HCT116 (cell line): ENCODE measurements around the gene PDE4D. TPM values are rescaled to one million over a fixed set of nuclear protein-coding genes. Genes with fewer than 3 reads are reported as not detected.

Experiments used
- ATAC-seq: fragments of 200-7000 bp; cut with Tn5 transposase; 2 replicates; pipeline ENCODE4 v1.9.1; 2020; ENCODE audit warnings: mild to moderate bottlenecking, moderate library complexity
- BruUV-seq: library from RNA; stranded (reverse); fragments of 400-500 nt; replicated peaks from 2 replicates; lab custom pipeline; 2021; lab: Mats Ljungman, UMichigan
- CTCF ChIA-PET: fragments of 300-600 bp; sonication (Branson Sonifier 250); formaldehyde crosslinking; loops from one replicate; lab custom pipeline; 2021; ENCODE audit warnings: antibody characterized with exemption; lab: Charles Lee
- POLR2A ChIA-PET: fragments of 300-600, 350-600 bp; sonication (Branson Sonifier 250); formaldehyde crosslinking; loops from one replicate; lab custom pipeline; 2021; ENCODE audit warnings: antibody characterized with exemption; lab: Charles Lee
- RAD21 ChIA-PET, 2 experiments: fragments of 300-600 bp; sonication (Branson Sonifier 250); formaldehyde crosslinking; loops; one replicate each; lab custom pipeline; 2023; ENCODE audit warnings: low total read pairs in 2 of 2; ENCODE audit not compliant: uncharacterized antibody in 2 of 2, unreplicated experiment in 2 of 2, low non-redundant PET in 1 of 2; lab: Charles Lee
- DNase-seq: peaks from one replicate; pipeline ENCODE4 v3.0.0-alpha.2; 2010; ENCODE audit warnings: low read depth, low spot score
- H2AFZ ChIP-seq: fragments of 200-600 bp; shearing (Covaris generic), sonication (generic); 2 replicates; pipeline ENCODE4 v1.6.1; 2017; ENCODE audit warnings: low read depth, mixed run types, mixed read lengths, antibody characterized with exemption, low read length; ENCODE audit not compliant: poor library complexity, severe bottlenecking
- H3K27ac ChIP-seq: 2 replicates; pipeline ENCODE4 v1.5.1; 2012; ENCODE audit warnings: low read depth, low read length
- H3K27me3 ChIP-seq: fragments of 200-600 bp; sonication (generic); 2 replicates; pipeline ENCODE4 v1.6.1; 2016; ENCODE audit warnings: mixed run types, low read length, mixed read lengths; ENCODE audit not compliant: insufficient read depth
- H3K36me3 ChIP-seq, 2 experiments: fragments of 200-500 bp in 1 of 2; fragments of 200-600 bp in 1 of 2; sonication (Bioruptor generic) in 1 of 2; sonication (generic) in 1 of 2; 2 replicates each; pipeline versions ENCODE4 v1.5.1 to v1.6.1; 2014 to 2016; ENCODE audit warnings: low read length in 2 of 2, inconsistent platforms in 1 of 2, mixed read lengths in 1 of 2, mixed run types in 1 of 2; ENCODE audit not compliant: insufficient read depth in 2 of 2, control insufficient read depth in 1 of 2
- H3K4me1 ChIP-seq, 2 experiments: fragments of 200-600 bp in 1 of 2; sonication (generic) in 1 of 2; 2 replicates each; pipeline versions ENCODE4 v1.5.1 to v1.6.1; 2012 to 2017; ENCODE audit warnings: low read length in 2 of 2, inconsistent platforms in 1 of 2, mild to moderate bottlenecking in 1 of 2, mixed read lengths in 1 of 2, mixed run types in 1 of 2, moderate library complexity in 1 of 2; ENCODE audit not compliant: insufficient read depth in 2 of 2, control insufficient read depth in 1 of 2
- H3K4me2 ChIP-seq: fragments of 200-600 bp; sonication (generic); 2 replicates; pipeline ENCODE4 v1.6.1; 2017; ENCODE audit warnings: mixed run types, low read length, mixed read lengths
- H3K4me3 ChIP-seq, 2 experiments: fragments of 200-600 bp in 1 of 2; sonication (generic) in 1 of 2; replicated peaks in 1 of 2; 2 replicates each; pipeline ENCODE4 v1.5.1; 2011 to 2016; ENCODE audit warnings: low read length in 2 of 2, control low read depth in 1 of 2, low read depth in 1 of 2, mild to moderate bottlenecking in 1 of 2, mixed read lengths in 1 of 2, mixed run types in 1 of 2
- H3K79me2 ChIP-seq: fragments of 200-600 bp; sonication (generic); 2 replicates; pipeline ENCODE4 v1.6.1; 2017; ENCODE audit warnings: mild to moderate bottlenecking, mixed run types, low read length, moderate library complexity, mixed read lengths; ENCODE audit not compliant: insufficient read depth
- H3K9ac ChIP-seq: fragments of 200-600 bp; sonication (generic); 2 replicates; pipeline ENCODE4 v1.6.1; 2016; ENCODE audit warnings: low read length, mixed read lengths
- H3K9me2 ChIP-seq: fragments of 200-600 bp; sonication (generic), shearing (Covaris generic); 2 replicates; pipeline ENCODE4 v1.6.1; 2017; ENCODE audit warnings: mixed run types, mild to moderate bottlenecking, moderate library complexity; ENCODE audit not compliant: insufficient read depth
- H3K9me3 ChIP-seq, 2 experiments: fragments of 200-500 bp in 1 of 2; fragments of 200-600 bp in 1 of 2; sonication (Bioruptor generic) in 1 of 2; sonication (generic) in 1 of 2; 2 replicates each; pipeline ENCODE4 v1.6.1; 2014 to 2017; ENCODE audit warnings: low read length in 2 of 2, mixed read lengths in 2 of 2, inconsistent platforms in 1 of 2, low read depth in 1 of 2, mild to moderate bottlenecking in 1 of 2, mixed run types in 1 of 2, moderate library complexity in 1 of 2; ENCODE audit not compliant: control insufficient read depth in 1 of 2, insufficient read depth in 1 of 2
- H4K20me1 ChIP-seq: fragments of 200-600 bp; sonication (generic), shearing (Covaris generic); 2 replicates; pipeline ENCODE4 v1.6.1; 2017; ENCODE audit warnings: mixed run types, mild to moderate bottlenecking, moderate library complexity; ENCODE audit not compliant: insufficient read depth
- CBX3 ChIP-seq: IDR thresholded peaks from 2 replicates; pipeline ENCODE4 v1.6.1; 2012; ENCODE audit warnings: low read depth
- EZH2 ChIP-seq: fragments of 200-600 bp; sonication (generic); IDR thresholded peaks from 2 replicates; pipeline ENCODE4 v1.6.1; 2017; ENCODE audit warnings: antibody characterized with exemption, mixed run types
- FOSL1 ChIP-seq: IDR thresholded peaks from 2 replicates; pipeline ENCODE4 v1.6.1; 2012; ENCODE audit warnings: low read depth
- YY1 ChIP-seq: IDR thresholded peaks from 2 replicates; pipeline ENCODE4 v1.6.1; 2011; ENCODE audit warnings: low read length, low read depth, moderate library complexity, mild to moderate bottlenecking; ENCODE audit not compliant: insufficient replicate concordance; ENCODE audit errors: extremely low read depth
- intact Hi-C: fragments of 100-400 bp; cut with micrococcal nuclease; formaldehyde crosslinking; loops from 2 replicates; pipeline ENCODE4 v1.10.0; 2022
- total RNA-seq: library from RNA; stranded (reverse); gene quantifications from one replicate; pipeline ENCODE4 v1.2.1, GENCODE V29; 2021; ENCODE audit not compliant: unreplicated experiment
- TF ChIP-seq, protein P1 (sequence below): IDR thresholded peaks from 2 replicates; pipeline ENCODE4 v1.6.1; 2012; ENCODE audit warnings: low read depth
- TF ChIP-seq, protein P2 (sequence below): IDR thresholded peaks from 2 replicates; pipeline ENCODE4 v1.6.1; 2012

The PDE4D gene
- total RNA-seq, 1 experiment from 2014 or later: 1.1 TPM

DNA sequence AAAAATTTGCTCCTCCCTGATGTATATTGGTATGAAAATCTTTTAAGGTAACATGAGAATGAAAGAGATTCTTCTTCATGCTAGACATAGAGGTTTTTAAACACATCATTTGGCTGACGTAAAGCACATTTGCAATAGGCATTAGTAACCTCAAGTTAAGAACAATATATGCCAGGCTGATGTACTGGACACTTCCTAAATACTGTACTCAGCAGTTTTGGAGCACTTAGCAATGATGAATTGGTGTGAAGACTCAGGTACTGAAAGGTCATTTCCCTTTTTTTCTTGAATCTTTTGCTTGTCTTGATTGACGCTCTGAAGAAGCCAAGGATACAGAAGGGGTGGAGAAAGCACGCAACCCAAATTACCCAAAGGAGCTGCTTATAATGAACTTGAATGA is 322.5 kb downstream of the PDE4D start (continued):
- TF ChIP-seq, protein P1, sequence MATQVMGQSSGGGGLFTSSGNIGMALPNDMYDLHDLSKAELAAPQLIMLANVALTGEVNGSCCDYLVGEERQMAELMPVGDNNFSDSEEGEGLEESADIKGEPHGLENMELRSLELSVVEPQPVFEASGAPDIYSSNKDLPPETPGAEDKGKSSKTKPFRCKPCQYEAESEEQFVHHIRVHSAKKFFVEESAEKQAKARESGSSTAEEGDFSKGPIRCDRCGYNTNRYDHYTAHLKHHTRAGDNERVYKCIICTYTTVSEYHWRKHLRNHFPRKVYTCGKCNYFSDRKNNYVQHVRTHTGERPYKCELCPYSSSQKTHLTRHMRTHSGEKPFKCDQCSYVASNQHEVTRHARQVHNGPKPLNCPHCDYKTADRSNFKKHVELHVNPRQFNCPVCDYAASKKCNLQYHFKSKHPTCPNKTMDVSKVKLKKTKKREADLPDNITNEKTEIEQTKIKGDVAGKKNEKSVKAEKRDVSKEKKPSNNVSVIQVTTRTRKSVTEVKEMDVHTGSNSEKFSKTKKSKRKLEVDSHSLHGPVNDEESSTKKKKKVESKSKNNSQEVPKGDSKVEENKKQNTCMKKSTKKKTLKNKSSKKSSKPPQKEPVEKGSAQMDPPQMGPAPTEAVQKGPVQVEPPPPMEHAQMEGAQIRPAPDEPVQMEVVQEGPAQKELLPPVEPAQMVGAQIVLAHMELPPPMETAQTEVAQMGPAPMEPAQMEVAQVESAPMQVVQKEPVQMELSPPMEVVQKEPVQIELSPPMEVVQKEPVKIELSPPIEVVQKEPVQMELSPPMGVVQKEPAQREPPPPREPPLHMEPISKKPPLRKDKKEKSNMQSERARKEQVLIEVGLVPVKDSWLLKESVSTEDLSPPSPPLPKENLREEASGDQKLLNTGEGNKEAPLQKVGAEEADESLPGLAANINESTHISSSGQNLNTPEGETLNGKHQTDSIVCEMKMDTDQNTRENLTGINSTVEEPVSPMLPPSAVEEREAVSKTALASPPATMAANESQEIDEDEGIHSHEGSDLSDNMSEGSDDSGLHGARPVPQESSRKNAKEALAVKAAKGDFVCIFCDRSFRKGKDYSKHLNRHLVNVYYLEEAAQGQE: no peak
- TF ChIP-seq, all 23 proteins: peak for 0

DNA sequence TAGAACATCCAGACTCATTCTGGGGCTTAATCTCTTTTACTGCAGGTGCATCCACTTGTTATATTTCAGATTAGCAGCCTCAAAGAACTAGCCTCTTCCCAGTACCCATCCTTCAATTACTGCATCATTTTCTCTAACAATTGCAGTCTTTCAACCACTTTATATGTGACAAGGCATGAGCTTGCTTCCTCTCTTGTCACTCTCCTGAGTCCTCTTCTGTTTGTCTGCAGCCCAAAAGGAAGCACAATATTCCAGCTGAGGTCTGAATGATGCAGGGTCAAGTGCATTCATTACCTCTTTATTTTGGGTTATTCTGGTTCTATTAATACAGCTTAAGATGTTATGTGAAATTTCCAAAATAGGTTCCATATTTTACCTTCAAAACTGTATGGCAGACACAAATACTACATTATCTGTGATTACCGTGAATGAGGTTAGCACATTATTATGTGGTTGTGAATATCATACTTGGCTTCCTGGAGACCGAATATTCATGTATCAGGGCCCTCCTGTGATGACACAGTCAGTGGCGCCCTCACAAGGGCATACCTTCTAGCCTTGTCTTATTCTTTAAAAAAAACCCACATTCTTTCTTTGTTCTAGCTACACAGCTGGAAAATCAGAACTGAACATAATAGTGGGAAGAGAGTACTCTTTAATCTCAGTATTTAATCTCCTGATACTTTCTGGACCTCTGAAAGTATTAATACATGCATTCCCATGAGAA is 323.8 kb downstream of the PDE4D start:
- H3K9me3 ChIP-seq: no peaks in the 10 kb centered on the region
- CTCF ChIA-PET: no interaction called here
- no peak overlapping the region for H2AFZ ChIP-seq
- H3K36me3 ChIP-seq: no peaks in the 10 kb centered on the region
- no peaks in the 10 kb centered on the region for H3K9me2 ChIP-seq
- no peak overlapping the region for H3K9ac ChIP-seq
- DNase-seq (no peak), ATAC-seq (no peak)
- no peak for TF ChIP-seq CBX3
- TF ChIP-seq YY1: no peak
- TF ChIP-seq FOSL1: no peak
- TF ChIP-seq, protein P2, sequence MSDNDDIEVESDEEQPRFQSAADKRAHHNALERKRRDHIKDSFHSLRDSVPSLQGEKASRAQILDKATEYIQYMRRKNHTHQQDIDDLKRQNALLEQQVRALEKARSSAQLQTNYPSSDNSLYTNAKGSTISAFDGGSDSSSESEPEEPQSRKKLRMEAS: no peak
- no peak for TF ChIP-seq EZH2
- no peaks in the 10 kb centered on the region for H3K79me2 ChIP-seq
- no peaks in the 10 kb centered on the region for H3K4me1 ChIP-seq
- no TSS peak for BruUV-seq
- no peaks in the 10 kb centered on the region for H3K27me3 ChIP-seq
- no peaks in the 10 kb centered on the region for H4K20me1 ChIP-seq
- POLR2A ChIA-PET: no interaction called here
- H3K4me2 ChIP-seq: no peak overlapping the region
- intact Hi-C loops: no loop called here
- H3K27ac ChIP-seq: no peak overlapping the region
- RAD21 ChIA-PET: no interaction called here
- H3K4me3 ChIP-seq: no peak overlapping the region
